Myocyte (in vitro differentiated cells): ENCODE data around the gene AGO4. TPM values are rescaled to one million over a fixed set of nuclear protein-coding genes. Genes with fewer than 3 reads are reported as not detected.
A peak's percentile ranks its signal among the peaks of the same experiment; 100 is the strongest.
"Not testable (repeated sequence)": the region's sequence is repeated elsewhere in the genome, so short reads cannot be mapped to it uniquely, and the experiment has no call there.

ENCODE experiments used
- DNase-seq: peaks from one replicate; pipeline ENCODE4 v3.0.0-alpha.2; 2012; ENCODE audit warnings: low read depth
- total RNA-seq: library from RNA; depleted of rRNA; stranded (reverse); fragments of >200 nt; gene quantifications from 2 replicates; pipeline ENCODE4 v1.2.3, GENCODE V29; 2014

AGO4 gene
- total RNA-seq, 1 donor from 2014 or later = 12.7 TPM

DNA sequence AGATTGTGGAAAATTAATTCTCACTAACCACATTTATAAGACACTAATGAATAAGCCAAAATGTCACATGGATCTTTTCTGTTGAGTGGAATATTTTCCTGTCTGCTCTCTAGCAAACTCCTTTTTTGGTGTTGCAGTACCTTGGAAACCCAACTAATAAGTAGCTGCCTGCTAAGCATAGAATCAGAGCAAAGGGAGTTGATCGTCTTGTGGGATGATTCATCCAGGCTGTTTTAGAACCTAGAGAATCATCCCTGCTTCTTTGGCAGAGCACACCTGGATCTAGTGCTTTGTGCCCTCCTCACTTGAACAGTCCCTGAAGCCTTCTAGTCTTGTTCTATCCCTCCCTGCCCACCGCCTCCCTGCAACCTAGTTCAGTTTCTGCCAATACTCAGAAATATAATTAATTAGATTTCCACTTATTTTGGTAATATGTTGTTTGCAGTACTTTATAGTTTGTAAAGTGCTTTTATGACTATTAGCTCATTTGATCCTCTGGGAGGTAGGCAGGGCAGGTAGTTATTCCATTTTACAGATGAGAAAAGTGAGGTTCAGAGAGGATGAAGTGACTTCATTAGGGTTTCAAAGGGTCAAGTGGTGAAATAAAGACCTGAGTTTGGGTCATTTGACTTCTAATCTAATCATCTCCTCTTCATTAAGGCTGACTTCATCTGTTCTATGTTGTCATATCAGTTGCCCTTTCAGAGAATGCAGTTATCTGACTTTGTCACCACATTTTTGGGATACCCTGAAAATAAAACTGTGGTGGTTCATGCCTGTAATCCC, 2.5 kb downstream of the AGO4 start:
- peak; percentile 10 for DNase-seq

- DNase-seq = not testable (repeated sequence)
Observed at GRCh38 chr1:35812754-35813153, 4.9 kb downstream of the AGO4 start.

GRCh38 chr1:35825255-35825654, 17.4 kb downstream of the AGO4 start:
- no peak for DNase-seq

- DNase-seq = no peak
Observed at GRCh38 chr1:35832276-35832905, 24.6 kb downstream of the AGO4 start.

- no peak for DNase-seq
Observed at GRCh38 chr1:35833395-35833794, 25.6 kb downstream of the AGO4 start.

DNA sequence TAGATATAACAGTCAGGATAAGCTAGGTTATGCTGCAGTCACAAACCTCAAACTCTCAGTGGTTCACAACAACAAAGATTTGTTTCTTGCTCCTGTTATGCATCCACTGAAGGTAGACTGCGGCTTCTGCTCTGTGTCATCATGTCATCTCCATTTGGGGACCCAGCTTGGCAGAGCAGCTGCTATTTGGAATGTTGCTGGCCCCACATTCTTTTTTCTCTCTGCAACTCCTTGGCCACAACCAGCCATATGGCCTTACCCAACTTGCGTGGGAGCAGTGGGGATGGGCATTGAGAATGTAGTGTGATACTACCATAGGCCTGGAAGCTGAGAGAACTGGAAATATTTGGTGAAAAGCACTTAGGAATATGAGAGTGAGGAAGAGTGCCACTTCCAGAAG, 26.4 kb downstream of the AGO4 start:
- peak; percentile 88 for DNase-seq

DNA sequence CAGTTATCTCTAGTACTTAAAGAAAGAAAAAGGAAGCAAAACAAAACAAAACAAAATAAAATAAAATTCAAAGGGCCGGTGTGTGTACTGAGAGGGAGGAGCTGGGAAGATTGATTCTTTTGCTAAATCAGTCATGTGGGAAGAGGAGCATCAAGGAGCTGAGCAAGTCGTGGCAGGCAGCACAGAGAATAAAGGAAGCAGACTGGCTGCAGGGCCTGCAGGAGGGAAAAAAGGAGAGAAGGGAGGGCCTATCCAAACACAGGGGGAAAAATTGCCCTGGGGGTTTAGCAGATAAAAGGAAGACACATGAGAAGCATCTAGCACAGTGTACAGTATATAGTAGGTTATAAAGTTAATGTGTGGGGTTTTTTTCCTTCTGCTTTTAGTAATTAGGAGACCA, 27.6 kb downstream of the AGO4 start:
- no peak for DNase-seq

- no peak for DNase-seq
Observed at GRCh38 chr1:35836734-35837133, 28.9 kb downstream of the AGO4 start.

GRCh38 chr1:35838693-35839245, 31.0 kb downstream of the AGO4 start:
- no peak for DNase-seq

GRCh38 chr1:35844826-35845225, 37.0 kb downstream of the AGO4 start:
- DNase-seq = no peak

DNA sequence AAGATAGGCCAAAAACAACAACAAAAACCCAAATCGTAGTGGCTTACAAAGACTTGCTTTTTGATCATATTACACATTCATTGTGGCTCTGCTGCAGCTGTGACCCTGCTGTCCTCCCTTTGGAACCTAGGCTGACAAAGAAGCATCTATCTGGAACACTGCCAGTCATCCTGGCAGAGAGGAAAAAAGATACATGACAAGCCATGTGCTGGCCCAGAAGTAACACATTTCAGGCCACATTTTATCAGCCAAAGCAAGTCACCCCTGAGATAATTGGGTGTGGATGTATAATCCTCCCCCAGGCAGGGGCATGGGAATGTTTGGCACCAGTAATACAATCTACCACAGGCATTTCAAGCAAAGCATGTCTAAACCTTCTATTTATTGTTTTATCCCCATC, 38.0 kb downstream of the AGO4 start:
- DNase-seq = peak; percentile 75

- DNase-seq = no peak
Observed at GRCh38 chr1:35847935-35848565, 40.2 kb downstream of the AGO4 start.

DNA sequence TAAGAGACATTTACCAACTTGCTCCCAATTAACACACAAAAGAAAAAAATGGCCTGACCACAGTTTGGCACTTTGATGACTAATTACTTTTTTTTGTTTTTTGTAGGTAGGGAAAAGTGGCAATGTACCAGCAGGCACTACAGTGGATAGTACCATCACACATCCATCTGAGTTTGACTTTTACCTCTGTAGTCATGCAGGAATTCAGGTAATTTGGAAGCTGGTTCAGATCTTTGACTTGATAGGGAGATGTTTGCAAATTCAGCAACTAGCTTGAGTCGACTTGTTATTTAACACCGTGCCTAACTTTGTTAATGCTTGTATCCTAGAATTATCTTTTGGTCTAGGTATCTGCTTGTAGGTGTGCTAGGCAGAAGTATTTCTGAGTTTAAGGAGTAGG, 42.2 kb downstream of the AGO4 start:
- DNase-seq = no peak

- no peak for DNase-seq
Observed at GRCh38 chr1:35850716-35851115, 42.9 kb downstream of the AGO4 start.

GRCh38 chr1:35851132-35851869, 43.5 kb downstream of the AGO4 start:
- peak; percentile 62 for DNase-seq

DNA sequence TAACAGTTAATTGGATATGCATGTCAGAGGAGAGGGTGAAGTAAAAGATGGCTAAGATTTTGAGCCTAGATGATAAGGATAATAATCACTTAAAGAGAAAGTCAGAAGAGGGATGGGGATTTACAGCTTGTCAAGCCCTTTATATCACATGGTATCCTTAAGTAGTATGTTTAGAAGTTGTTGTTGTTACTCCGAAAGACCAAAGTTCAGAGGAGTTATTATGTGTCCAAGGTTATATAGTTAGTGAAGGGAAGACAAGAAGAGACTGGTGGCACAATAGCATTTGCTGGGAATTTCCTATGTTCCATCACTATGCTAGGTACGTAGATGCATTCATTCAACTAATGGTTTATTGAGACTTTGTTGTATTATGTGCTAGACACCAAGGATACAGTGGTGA, 44.4 kb downstream of the AGO4 start:
- no peak for DNase-seq

GRCh38 chr1:35854989-35855700, 47.3 kb downstream of the AGO4 start:
- DNase-seq = no peak

- DNase-seq = no peak
Observed at GRCh38 chr1:35856964-35857363, 49.1 kb downstream of the AGO4 start.

- DNase-seq = peak; percentile 10
Observed at GRCh38 chr1:35857830-35858229, 50.0 kb downstream of the AGO4 start.

DNA sequence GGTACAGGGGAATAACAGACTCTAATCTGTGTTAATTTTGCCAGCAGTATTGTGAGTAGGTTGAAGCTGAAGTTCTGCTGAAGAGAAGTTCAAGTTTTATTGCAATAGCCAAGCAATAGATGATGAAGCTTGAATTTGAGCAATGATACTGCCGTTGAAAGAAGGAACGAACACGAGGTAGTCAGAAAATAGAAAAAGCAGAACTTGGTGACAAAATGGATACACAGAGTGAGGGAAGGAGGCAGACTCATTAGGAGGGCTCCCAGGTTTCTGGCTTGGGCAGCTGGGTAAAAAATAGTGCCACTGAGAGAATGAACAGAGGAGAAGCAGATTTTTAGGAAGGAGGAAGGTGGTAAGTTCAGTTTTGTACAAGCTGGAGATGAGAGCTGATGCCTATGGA, 52.9 kb downstream of the AGO4 start:
- no peak for DNase-seq

- DNase-seq = no peak
Observed at GRCh38 chr1:35863136-35863535, 55.3 kb downstream of the AGO4 start.
